GM18858 (cell line): ENCODE data around the gene PDK2.

Experiments used
- ATAC-seq: cut with Tn5 transposase; IDR thresholded peaks from one replicate; pipeline ENCODE4 v1.9.1; 2021; ENCODE audit not compliant: unreplicated experiment

Gene PDK2

DNA sequence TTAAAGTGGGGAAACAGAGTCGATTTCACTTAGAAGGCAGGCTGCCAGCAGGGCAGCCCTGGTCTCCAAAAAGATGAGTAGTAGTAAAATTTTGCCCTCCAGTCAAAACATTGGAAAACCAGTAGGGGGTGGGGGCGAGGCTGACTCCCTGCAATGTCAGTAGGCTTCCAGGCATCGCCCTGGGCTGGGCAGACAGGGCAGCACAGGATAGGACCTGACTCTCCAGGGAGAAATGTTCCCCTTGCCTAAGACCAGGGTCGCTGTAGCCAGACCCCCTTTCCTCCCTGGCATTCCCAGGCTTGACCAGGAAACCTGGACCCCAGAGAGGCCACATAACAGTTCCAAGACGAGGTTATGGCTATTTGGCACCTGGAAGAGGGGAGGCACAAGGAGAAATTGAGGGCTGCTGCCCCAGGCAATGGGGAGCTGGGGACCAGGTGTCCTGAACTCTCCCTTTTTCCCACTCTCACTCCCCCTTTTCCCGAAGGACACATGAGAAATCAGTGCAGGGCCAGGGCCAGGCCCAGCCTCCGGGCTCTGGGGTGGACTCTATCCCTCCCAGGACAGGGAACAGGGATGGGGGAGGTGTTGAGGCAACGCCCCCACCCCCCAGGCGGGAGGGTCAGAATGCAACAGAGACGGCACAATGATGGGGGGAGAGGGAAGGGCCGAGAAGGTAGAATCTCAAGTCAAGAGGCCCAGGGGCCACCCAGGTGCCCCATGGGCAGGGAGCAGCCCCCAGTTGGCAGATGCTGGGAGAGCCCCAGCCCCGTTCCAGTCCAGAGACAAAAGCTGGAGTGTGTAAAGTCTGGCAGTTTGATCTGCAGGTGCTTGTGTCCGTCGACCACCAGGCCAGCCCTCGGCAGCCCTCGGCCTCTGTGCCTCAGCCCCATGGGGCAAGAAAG lies 39.3 kb downstream of the PDK2 start:
- no peak for ATAC-seq

GRCh38 chr17:50135316-50136095 lies 40.4 kb downstream of the PDK2 start:
- no peak for ATAC-seq

DNA sequence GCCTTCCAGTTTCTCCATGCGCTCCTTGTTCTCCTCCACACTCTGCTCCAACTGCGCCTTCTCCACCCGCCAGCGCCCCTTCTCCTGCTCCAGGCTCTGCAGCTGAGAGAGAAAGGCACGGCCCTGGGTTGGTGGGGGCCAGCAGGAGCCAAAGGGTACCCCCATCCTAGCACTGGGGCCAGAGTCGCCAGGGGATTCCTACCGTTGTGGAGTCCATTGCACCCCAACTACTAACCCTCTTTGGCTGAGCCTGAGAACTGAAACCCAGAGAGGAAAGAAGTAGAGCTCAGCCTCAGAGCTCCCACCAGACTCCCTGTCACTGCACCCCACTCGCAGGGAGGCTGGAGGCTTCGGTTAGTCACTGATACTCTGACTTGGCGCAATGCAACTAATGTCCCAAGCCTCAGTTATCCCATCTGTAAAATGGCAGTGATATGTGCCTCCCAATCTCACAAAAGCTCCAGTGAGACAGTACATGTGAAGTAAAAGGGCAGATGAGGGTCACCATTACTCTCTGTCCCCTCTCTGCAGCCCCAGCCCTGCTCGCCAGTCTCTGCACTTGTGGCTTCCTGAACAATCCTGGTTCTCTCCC lies 41.0 kb downstream of the PDK2 start:
- ATAC-seq = no peak

- no peak for ATAC-seq
These were observed 41.9 kb downstream of the PDK2 start for GRCh38 chr17:50137042-50137441.

DNA sequence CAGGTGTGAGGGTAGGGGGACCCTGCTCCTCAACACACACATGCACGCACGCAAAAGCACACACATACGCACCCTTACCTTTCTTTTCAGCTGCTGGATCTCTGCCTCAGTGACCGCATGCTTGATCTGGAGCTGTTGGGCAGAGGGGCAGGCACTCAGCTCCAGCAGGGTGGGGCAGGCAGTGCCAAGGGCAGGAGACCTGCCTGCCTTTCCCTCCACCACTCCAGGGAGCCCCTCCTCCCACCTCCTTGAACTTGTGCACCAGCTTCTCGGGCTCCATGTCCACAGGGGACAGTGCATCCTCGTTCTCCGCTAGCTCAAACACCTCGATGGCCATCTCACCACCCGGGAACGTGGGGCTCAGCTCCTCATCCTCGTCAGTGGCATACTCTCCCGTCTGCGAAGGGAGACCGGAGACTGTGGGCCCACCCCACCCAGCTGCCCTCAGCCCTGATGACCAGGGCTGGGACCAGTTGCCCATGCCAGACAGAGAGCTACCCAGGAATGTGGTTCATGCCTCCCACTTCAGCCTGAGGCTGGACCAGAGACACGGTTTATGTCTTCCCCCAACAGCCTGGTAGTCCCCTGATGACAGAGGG lies 44.1 kb downstream of the PDK2 start:
- ATAC-seq = no peak

GRCh38 chr17:50139950-50140885 lies 45.1 kb downstream of the PDK2 start:
- ATAC-seq = peak; percentile 51

DNA sequence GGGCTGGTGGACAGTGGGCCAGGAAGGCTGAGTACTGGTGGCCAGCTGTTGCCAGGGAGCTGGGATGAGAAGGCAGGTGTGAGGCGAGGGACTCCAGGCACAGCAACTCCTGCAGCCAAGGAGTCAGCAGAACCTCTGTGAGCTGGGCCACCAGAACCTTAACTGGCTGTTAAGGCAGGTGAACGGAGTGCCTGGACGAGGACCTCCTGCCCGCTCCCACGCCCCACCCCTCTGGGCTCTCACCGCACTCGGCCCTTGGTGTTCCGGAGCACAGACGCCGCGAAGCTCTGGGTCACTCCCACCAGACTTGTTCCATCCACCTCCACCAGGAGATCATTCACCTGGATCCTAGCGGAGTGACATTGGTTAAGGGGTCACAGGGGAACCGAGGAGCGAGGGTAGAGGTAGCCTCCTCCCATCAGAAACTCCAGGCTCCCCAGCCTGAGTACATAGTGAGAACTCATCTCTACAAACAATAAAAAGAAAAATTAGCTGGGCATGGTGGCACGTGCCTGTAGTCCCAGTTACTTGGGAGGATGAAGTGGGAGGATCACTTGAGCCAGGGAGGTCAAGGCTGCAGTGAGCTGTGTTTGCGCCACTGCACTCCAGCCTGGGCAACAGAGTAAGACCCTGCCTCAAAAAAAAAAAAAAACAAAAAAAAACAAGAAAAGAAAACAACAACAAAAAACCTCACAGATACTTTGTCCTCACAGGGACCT lies 46.0 kb downstream of the PDK2 start:
- ATAC-seq = no peak

GRCh38 chr17:50141745-50142110 lies 46.6 kb downstream of the PDK2 start:
- no peak for ATAC-seq

DNA sequence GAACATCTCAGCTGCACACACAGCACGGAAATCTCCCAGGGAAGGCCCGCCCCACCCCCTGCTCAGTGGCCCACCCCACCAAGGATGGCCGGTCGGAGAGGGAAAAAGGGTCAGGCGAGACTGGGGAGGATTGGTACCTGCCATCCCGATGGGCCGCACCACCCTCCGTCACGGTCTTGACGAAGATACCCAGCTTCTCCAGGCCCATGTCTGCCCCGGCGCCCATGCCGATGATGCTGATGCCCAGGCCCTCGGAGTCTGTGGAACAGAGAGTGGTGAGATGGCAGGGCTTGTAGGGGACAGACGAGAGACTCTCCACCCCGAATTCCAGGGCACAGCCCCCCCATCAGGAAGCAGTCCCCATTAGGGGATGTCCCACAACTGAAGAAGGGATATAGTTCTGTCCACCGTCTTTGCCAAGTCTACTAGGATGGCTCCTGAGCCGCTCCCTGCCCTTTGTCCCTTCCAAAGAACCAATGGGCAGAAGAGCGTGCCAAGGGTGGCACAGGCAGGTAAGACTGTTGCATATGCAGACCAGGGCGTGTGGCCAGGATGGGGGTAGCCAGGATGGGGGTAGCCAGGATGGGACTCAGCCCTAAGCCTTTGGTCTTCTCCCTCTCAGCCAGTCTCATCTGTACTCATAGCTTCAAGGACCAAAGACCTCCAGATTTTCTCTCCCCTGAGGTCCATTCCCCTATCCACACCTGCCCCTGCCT lies 48.5 kb downstream of the PDK2 start:
- ATAC-seq = no peak

DNA sequence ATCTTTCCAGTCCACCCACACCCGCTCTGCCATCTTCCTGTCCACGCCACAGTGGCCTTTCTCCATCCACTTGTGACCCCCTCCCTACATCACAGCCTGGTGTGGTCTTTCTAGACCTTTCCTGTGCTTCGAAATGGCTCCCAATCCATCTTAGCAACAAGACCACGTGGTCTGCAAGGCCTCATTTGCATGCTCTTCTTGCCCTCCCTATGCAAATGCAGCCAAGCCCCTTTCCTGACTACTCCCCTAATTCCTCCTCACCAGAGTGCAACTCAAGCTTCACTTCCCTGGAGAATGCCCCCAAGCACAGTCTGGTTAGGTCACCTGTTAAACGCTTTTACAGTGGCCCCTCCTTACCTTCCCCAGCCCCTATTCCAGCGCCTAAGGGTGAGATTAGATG lies 49.2 kb downstream of the PDK2 start:
- ATAC-seq = no peak

GRCh38 chr17:50144845-50145531 lies 49.8 kb downstream of the PDK2 start:
- ATAC-seq = no peak

- ATAC-seq = no peak
These were observed 50.5 kb downstream of the PDK2 start for GRCh38 chr17:50145532-50146229.

DNA sequence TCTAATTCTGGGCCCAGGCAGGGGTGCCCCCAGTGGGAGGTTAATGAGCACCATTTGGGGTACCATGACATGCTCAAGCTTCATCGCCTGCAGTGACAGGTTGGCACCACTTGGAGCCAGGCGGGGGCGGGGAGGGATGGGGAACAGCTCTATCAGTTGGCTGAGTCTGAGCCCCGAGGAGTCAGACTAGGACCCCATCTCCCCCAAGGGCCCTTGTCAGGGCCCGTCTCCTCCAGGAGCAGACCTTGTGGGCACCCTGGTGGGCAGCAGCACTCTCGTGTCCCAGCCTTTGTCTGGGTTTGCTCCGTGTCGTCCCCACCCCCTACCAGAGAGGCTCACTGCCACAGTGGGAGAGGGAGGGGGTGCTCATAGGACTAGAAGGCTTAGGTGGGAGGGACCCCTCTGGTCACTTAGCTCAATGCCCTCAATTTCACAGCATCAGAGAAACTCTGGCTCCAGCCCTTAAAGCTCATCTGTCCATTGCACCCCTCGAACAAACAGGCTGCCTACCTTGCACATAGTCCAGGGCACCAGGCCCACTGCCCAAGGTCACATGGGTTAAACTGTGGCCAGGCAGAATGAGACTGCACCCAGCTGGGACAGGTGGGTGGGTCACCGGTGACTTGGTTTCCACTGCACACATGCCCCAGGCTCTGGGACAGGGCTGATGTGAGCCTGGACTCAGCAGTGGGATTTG lies 51.2 kb downstream of the PDK2 start:
- ATAC-seq = no peak

DNA sequence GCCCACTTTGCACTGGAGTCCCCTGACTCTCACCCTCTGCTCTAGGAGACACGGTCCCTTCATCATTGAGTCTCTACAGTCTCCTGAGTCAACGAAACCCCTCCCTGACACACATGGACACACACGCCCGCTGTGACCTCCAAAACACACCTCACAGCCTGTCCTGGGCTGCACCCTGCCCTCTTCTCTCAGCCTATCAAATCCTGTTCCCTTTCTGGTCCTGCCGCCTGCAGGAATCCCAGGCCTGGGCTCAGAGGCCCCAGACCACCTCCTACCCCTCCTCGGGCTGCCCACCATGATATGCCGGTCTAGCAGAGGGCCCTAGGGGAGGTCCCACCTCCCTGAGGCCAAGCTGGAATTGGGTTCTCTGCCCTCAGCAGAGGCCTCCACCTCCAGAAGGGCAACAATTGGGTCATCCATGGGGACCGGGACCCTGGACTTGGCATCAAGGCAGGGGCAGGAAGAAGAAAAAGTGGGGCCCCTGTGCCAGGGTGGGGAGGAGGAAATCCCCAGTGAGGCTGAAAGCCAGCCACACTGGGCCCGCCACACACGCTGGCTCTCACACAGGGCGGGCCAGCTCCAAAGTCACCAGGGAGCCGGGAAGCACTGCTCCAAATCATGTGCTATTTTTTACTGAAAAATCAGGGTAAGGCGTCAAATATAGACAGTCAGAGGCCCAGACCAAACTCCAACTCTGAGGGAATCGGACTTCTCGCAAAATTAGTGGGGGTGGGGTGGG lies 51.9 kb downstream of the PDK2 start:
- ATAC-seq = no peak

GRCh38 chr17:50147841-50148225 lies 52.7 kb downstream of the PDK2 start:
- ATAC-seq = no peak

GRCh38 chr17:50148226-50149090 lies 53.3 kb downstream of the PDK2 start:
- ATAC-seq = peak; percentile 45
